IPS-18c (cell line): Measurements from ENCODE around the gene CHST6.
"Not testable (repeated sequence)": the region's sequence is repeated elsewhere in the genome, so short reads cannot be mapped to it uniquely, and the experiment has no call there.

Experiments
- H3K4me3 ChIP-seq: 2 replicates; pipeline ENCODE4 v1.7.0; 2013; ENCODE audit warnings: low read depth, mild to moderate bottlenecking, low read length, moderate library complexity; ENCODE audit not compliant: insufficient read depth
- H3K9me3 ChIP-seq: one replicate; pipeline ENCODE4 v1.6.1; 2013; ENCODE audit warnings: mild to moderate bottlenecking, low read length, moderate library complexity; ENCODE audit not compliant: control insufficient read depth, insufficient read depth

Gene CHST6

GRCh38 chr16:75516189-75516966 lies 21.1 kb upstream of the CHST6 start:
- peak overlapping the region; percentile 87 for H3K4me3 ChIP-seq
- H3K9me3 ChIP-seq = not testable (repeated sequence)

DNA sequence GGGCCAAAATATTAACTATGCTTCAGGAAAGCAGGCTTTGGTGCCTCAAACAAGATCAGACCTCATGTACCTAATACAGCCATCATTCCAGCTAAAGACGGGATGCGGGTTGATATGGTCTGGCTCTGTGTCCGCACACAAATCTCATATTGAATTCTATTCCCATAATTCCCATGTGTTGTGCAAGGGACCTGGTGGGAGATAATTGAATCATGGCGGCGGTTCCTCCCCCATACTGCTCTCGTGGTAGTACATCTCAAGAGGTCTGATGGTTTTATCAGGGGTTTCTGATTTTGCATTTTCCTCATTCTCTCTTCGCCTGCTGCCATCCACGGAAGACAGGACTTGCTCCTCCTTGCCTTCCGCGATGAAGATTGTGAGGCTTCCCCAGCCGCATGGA lies 19.1 kb upstream of the CHST6 start:
- H3K4me3 ChIP-seq = no peak overlapping the region
- no peaks in the 10 kb centered on the region for H3K9me3 ChIP-seq

DNA sequence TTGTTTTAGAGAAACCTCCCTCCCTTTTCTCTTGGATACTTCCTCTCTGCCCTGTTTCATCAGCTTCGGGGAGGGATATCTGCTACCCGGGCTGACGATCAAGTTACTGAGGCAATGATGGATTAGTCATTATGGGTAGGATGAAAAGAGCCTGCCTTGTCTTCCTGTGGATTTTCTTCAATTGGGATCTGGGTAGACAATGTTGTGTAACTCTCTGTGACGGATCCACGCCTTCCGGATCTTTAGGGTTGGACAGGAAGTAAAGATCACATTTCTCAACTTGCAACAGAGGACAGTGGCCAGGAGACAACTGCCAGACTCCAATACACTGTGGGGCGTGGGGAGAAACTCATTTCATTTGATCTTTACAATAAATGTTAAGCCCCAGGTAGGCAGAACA lies 11.3 kb upstream of the CHST6 start:
- H3K4me3 ChIP-seq = no peak overlapping the region
- H3K9me3 ChIP-seq = no peaks in the 10 kb centered on the region

DNA sequence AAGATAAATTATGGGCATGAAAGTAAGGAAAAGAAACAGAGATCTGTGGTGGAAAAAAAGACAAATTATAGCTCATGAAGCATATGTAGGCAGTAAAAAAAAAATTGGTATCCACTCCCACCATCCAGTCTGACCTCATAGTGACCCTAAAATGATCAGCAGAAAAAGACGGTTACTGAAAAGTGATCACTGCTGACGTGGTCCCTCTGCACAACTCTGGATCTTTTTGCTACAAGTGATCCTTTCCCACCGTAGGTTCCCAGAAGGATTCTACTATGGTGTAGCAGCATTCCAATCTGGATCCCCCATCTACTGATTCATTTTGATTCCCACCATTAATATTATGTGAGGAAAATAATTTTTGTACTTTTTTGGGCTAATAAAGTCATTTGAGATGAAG lies 10.9 kb upstream of the CHST6 start:
- no peaks in the 10 kb centered on the region for H3K9me3 ChIP-seq
- no peak overlapping the region for H3K4me3 ChIP-seq

DNA sequence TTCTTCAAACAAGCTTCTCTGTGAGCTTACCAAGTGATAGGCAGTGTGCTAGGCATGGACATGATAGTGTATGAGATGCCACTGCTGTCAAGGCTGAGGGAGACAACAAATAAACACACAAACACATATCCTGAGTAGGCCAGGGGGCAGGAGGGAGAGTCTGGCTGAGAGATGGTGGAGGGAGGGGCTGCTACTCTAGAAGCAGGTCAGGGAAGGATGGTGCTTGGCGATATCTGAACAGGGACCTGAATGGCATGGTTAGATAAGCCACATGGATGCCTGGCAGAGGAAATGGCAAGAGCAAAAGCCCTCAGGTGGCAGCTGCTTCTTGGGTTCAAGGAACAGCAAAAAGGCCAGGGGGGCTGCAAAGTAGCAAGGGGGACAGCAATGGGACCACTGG lies 8.6 kb upstream of the CHST6 start:
- H3K4me3 ChIP-seq = no peak overlapping the region
- H3K9me3 ChIP-seq = no peaks in the 10 kb centered on the region

GRCh38 chr16:75502916-75503605 lies 7.8 kb upstream of the CHST6 start:
- H3K4me3 ChIP-seq = no peak overlapping the region
- H3K9me3 ChIP-seq = no peaks in the 10 kb centered on the region

GRCh38 chr16:75501820-75502219 lies 6.6 kb upstream of the CHST6 start:
- not testable (repeated sequence) for H3K9me3 ChIP-seq, H3K4me3 ChIP-seq

DNA sequence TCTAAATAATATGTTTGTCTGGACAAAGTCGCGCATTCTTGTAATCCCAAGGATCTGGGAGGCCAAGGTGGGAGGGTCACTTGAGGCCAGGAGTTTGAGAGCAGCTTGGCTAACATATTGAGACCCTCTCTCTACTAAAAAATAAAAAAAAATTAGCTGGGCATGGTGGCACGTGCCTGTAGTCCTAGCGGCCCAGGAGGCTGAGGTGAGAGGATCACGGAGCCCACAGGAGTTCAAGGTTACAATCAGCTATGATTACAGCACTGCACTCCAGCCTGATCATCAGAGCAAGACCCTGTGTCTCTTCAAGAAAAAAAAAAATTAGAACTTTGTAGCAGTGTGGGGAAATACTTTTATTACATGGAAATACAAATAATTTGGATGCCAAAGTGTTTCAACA lies 6.1 kb upstream of the CHST6 start:
- H3K4me3 ChIP-seq = no peak overlapping the region
- no peaks in the 10 kb centered on the region for H3K9me3 ChIP-seq

DNA sequence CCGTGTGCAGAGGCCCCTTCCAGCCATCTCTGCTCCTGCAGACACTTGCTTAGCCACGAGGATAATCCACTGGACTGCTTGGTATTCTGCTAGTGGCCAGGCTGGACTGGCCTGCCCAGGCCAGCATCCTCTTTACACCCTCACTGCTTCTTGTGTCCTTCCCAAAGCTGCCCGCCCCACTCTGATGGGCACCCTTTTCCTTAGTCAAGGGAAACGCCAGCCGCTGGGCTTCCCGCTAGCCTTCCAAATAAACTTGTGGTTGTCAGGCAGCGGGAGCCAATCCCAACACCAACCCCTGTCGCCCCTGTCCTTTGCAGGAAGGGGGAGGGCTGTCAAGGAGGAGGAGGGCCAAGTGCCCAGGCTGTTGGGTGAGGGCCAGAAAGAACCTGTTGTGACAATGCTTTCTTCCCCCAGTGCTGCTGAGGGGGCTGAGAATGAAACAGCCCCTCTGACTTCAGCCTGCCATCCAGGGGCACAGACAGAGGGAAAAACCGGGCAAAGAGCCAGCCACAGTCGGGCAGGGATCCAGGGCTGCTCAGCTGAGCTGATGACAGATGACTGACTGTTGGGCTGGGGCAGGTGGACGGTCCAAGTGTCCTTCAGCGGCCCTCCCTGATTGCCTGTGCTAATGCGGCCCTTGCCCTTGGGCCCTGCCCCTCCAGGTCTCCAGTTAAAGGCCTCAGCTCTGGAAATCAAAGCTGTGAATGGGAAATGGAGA lies 3.5 kb upstream of the CHST6 start:
- H3K4me3 ChIP-seq, H3K9me3 ChIP-seq: not testable (repeated sequence)

DNA sequence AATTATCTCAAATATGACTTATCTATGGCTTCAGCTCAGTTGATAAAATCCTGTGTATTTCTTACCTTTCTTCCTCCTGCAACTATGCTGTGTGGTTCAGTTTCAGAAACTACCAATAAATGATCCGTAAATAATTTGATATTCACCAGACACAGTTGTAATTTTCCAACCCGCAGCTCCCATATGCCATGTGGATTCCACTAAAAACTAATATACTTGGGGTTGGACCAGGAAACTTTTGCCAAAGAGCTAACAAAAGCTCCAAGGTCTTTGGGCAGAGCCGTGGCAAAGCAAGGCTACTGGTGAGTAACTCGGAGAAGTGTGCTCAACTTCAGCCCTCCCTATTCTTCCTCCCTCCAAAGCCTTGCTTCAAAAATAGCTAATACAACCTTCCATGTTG lies 2.3 kb upstream of the CHST6 start:
- Histone ChIP-seq H3K4me3 (no peak overlapping the region), H3K9me3 (no peaks in the 10 kb centered on the region)

GRCh38 chr16:75494661-75495075 lies 573 bp downstream of the CHST6 start:
- Histone ChIP-seq H3K4me3 (peak overlapping the region; percentile 89), H3K9me3 (no peaks in the 10 kb centered on the region)

DNA sequence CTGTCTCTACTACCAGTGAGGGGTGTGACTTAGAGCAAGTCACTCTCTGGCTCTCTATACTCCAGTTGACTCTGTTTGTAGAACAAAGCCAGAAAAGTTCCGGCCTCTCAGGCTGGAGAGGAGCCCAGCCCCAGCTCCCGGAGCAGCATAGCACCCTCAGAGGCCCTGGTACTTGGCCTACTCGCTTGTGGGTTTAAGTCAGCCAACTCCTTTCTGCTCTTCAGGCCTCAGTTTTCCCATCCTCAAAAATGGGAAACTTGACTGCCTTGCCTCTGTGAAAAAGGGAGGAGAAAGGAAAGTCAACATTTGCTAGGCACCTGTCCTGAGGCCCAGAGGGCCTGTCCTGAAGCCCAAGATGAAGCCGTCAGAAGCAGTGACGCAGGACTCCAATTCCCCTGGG lies 1.1 kb downstream of the CHST6 start:
- peak overlapping the region; percentile 89 for H3K4me3 ChIP-seq
- H3K9me3 ChIP-seq = no peaks in the 10 kb centered on the region

DNA sequence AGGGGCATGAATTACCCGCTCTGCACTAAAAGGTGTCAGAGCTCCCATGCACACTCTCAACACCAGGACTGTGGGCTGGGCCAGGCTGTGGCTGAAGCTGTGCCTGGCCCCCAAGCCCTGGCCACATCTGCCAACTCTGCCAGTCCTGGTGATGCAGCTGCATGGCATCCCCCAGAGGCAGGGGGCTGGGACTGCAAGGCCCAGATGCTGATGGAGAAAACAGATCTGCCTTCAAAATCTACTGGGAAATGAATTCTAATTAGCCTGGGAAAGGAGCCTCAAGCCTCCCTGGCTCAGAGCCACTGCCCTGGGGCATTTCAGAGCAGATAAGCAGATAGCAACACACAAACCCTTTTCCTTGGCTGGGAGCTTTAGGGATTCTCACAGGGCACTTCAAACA lies 3.4 kb downstream of the CHST6 start:
- H3K9me3 ChIP-seq = no peaks in the 10 kb centered on the region
- H3K4me3 ChIP-seq = no peak overlapping the region

- H3K9me3 ChIP-seq = no peaks in the 10 kb centered on the region
- H3K4me3 ChIP-seq = no peak overlapping the region
These were observed 6.9 kb downstream of the CHST6 start for GRCh38 chr16:75488322-75488721.

DNA sequence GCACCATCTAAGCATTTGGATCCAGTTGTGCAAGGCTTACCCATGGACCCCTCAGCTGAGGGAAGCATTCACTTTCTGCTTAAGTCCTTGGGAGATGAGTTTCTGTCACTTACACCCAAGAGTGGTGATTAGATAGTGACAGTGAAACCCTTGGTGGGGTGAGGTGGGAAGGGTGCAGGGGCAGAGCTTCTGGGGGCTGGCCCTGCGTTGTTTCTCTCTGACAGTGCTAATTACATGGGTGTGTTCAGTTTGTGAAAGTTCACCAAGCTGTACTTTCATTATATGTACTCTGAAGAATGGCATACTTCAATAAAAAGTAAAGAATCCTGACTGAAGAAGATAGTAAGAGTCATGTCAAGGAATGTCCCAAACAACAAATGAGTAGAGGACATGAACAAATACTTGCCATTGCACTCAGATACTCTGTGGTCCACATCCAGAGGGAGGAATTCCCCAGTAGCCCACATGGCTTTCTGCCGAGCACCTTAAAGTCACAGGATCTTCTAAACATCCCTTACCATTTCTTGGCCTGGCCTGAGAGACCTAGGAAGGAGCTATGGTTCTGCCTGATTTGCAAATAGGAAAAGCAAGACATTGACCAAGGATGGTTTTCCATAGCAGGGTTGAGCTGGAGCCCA lies 8.4 kb downstream of the CHST6 start:
- H3K9me3 ChIP-seq = no peaks in the 10 kb centered on the region
- H3K4me3 ChIP-seq = no peak overlapping the region

DNA sequence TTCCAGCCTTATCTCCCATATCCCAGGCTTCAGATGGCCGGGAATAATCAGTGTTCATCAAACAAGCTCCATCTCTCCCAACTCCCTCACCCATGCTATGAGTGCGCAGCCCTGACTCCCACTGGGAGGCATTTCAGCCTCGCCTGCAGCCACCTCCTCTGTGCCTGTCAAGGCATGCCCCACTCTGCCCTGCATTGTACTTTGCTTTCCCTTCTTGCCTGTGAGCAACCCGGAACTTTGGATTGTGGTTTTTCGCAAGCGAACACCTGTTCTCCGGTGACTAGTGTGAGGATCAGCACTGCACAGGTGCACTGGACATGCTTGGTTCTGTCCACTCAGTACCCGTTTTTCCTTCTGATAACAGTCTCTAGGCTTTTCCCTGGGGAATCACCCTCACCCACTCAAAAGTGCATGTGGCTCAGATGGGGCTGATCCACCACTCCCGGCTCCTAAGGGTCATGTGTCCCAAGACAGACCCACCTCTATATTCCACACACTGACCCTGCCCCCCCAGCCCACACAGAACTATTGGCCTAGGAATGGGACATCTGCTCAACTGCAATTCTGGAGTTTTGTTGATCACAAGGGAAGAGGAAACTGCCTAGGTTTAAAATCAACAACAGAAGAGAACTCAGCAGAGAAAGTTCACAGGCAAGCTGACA lies 9.1 kb downstream of the CHST6 start:
- H3K9me3 ChIP-seq = no peaks in the 10 kb centered on the region
- H3K4me3 ChIP-seq = no peak overlapping the region

DNA sequence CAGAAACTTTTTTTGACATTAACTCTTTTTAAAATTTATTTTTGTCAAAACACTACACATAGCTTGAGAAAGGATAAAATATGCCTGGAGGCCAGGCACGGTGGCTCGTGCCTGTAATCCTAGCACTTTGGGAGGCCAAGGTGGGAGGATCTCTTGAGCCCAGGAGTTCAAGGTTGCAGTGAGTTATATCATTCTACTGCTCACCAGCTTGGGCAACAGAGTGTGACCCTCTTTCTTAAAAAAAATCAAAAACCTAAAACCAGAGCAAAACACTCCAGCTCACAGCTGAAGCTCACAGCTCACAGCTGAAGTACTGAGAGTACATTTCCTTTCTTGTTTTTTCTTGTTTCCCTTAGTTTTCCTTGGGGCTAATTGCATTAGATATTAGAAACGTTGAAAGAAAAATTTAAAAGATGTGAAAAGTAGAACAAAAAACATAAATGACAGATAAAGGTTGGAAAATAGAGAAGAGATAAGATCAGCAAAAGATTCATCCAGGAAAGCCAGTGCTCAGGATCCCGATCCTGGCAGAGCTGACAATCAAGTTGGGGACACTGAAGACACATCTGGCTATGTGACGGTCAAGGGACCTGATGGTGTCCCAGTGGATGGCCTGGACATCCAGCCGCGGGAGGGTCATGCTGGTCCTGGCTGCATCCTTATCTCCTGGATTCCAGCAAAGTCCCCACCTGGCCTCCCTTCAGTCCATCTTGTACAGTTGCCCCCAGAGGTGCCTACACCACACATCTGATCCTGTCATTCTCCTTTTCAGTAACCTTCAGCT lies 9.8 kb downstream of the CHST6 start:
- no peak overlapping the region for H3K4me3 ChIP-seq
- no peaks in the 10 kb centered on the region for H3K9me3 ChIP-seq
